BE2C (cell line): ENCODE measurements around the gene NCOA5.

Experiments
- DNase-seq: peaks from one replicate; pipeline ENCODE4 v3.0.0-alpha.2; 2020
- H3K27me3 ChIP-seq: fragments of 250-450 bp; sonication (Bioruptor Pico); 2 replicates; pipeline ENCODE4 v1.5.1; 2020; ENCODE audit warnings: mild to moderate bottlenecking
- H3K36me3 ChIP-seq: fragments of 250-450 bp; sonication (Bioruptor Pico); 2 replicates; pipeline ENCODE4 v1.5.1; 2020; ENCODE audit warnings: mild to moderate bottlenecking
- H3K4me1 ChIP-seq: fragments of 250-450 bp; sonication (Bioruptor Pico); 2 replicates; pipeline ENCODE4 v1.5.1; 2020
- H3K4me3 ChIP-seq: 2 replicates; pipeline ENCODE4 v1.5.1; 2011; ENCODE audit warnings: low read depth, low read length
- H3K9me3 ChIP-seq: fragments of 250-450 bp; sonication (Bioruptor Pico); 2 replicates; pipeline ENCODE4 v1.5.1; 2020
- TF ChIP-seq, protein P1 (sequence below): IDR thresholded peaks from 2 replicates; pipeline ENCODE4 v1.5.1; 2012; ENCODE audit warnings: mild to moderate bottlenecking, low read depth, low read length

NCOA5 gene

DNA sequence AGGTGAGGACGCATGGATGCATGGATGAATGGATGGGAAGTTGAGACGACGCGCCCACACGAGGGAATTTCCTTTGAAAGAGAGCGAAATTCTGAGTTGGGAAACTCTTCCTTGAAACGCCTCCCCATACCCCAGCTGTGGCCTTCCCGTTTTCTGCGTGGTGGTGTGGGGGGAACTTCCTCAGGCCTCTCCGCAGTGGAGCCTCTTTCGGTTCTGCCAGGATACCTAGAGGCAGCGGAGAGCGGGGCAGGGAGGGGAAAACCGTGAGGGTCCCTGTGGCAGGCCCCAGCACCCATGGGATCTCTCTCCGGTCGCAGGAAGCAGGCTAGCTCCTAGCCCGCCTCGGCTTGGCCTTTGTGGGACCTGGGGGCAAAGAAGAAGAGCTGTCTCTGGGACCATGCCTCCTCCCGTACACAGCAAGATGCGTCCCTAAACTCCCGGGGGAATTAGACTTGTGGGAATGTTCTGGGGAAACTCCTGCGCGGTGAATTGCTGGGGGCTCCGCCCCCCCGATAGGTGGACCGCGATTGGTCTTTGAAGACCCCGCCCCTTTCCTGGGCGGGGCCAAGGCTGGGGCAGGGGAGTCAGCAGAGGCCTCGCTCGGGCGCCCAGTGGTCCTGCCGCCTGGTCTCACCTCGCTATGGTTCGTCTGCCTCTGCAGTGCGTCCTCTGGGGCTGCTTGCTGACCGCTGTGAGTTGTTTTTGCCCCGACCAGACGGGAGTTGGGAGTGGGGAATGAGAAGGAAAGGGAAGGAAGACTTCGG, 28.1 kb upstream of the NCOA5 start, which contains the start of gene CD40:
Gene CD40, plus strand, starts transcription at position 611 of the 764 bp plus-strand sequence. Its CDS starts 30 bp downstream, at position 641.
- peak; percentile 89 for DNase-seq
- peaks cover 5% of the 10 kb centered on the region for H3K4me1 ChIP-seq
- TF ChIP-seq, protein P1, sequence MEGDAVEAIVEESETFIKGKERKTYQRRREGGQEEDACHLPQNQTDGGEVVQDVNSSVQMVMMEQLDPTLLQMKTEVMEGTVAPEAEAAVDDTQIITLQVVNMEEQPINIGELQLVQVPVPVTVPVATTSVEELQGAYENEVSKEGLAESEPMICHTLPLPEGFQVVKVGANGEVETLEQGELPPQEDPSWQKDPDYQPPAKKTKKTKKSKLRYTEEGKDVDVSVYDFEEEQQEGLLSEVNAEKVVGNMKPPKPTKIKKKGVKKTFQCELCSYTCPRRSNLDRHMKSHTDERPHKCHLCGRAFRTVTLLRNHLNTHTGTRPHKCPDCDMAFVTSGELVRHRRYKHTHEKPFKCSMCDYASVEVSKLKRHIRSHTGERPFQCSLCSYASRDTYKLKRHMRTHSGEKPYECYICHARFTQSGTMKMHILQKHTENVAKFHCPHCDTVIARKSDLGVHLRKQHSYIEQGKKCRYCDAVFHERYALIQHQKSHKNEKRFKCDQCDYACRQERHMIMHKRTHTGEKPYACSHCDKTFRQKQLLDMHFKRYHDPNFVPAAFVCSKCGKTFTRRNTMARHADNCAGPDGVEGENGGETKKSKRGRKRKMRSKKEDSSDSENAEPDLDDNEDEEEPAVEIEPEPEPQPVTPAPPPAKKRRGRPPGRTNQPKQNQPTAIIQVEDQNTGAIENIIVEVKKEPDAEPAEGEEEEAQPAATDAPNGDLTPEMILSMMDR = no peak
- peak within 1 kb of the TSS; percentile 19 for H3K4me3 ChIP-seq
- H3K9me3 ChIP-seq = no peaks in the 10 kb centered on the region
- no peaks in the 10 kb centered on the region for H3K36me3 ChIP-seq
- H3K27me3 ChIP-seq = no peaks in the 10 kb centered on the region

DNA sequence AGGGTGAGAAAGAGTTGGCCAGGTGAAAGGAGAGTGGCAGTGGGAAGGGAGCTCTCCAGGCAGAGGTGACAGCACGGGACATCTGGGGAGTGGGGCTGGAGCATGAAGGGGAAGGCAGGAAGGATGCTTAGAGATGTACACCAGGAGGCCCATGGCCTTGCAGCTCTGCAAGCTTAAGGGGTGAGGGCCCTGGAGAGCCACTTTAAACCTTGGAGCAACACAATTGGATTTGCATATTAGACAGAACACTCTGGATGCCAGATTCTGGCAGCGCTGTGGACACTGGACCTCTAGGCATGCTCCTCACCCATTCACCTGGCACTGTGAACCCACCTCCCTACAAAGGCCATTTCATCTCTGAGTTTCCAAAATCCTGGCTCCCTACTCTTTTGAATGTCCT, 24.7 kb upstream of the NCOA5 start:
- TF ChIP-seq, protein P1 = no peak
- no peak for DNase-seq
- H3K4me1 ChIP-seq = peaks cover 8% of the 10 kb centered on the region
- H3K27me3 ChIP-seq = 0 out of 2 replicates have a peak, but pooled peaks cover 4% of the 10 kb centered on the region
- no peak overlapping the region for H3K4me3 ChIP-seq
- H3K9me3 ChIP-seq = no peaks in the 10 kb centered on the region
- H3K36me3 ChIP-seq = no peaks in the 10 kb centered on the region

DNA sequence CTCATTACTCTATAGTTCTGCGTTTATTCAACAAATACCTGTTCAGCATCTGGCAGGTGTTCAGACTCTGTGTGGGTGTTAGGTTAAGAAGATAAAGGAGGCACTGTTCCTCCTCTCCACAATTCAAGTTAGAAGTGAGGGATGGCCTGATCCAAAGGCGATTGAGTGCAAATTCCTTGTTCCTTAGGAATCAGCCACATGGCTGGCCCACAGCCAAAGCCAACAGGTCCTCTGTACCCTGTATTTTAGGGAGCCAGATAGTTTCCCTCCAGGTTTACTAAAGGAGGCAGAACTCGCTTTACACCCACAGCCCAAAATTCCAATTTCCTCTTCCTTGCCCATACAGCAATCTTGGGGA, 23.3 kb upstream of the NCOA5 start:
- Histone ChIP-seq H3K36me3 (no peaks in the 10 kb centered on the region), H3K4me3 (no peak overlapping the region), H3K27me3 (0 out of 2 replicates have a peak, but pooled peaks cover 4% of the 10 kb centered on the region), H3K4me1 (peaks cover 7% of the 10 kb centered on the region), H3K9me3 (no peaks in the 10 kb centered on the region)
- TF ChIP-seq, protein P1 = no peak
- DNase-seq = no peak

DNA sequence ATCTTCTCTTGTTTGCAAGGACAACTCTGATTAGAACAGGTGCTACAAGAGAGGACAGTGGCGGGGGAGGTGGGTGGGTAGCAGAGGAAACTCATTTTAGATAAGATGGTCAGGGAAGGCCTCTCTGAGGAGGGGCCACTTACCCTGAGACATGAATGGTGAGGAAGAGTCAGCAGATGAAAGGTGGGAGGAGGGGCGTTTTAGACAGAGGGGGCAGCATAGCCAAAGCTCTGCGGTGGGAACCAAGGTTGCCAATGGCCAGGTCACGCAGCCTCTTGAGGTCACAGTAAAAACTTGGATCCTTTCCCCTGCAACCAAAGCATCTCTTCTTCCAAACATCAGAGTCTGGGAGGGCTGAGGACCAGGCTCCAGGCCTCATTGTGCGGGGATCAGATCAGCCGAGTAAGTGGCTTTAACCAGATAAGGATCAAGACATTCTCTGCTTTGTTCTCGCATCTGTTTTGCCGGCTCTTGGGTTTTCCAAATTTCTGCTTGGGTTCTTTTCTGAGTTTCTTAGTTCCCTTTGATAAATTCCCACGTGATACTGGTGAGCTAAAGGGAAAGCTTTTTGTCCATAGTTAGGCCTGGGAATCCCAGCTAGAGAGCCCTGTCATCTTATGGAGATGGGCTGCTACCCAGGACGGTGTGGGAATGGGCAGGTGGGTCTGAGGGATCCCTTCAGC, 22.8 kb upstream of the NCOA5 start:
- TF ChIP-seq, protein P1 = no peak
- no peak overlapping the region for H3K4me3 ChIP-seq
- H3K4me1 ChIP-seq = peaks cover 3% of the 10 kb centered on the region
- H3K9me3 ChIP-seq = no peaks in the 10 kb centered on the region
- no peaks in the 10 kb centered on the region for H3K36me3 ChIP-seq
- DNase-seq = no peak
- 0 out of 2 replicates have a peak, but pooled peaks cover 4% of the 10 kb centered on the region for H3K27me3 ChIP-seq

DNA sequence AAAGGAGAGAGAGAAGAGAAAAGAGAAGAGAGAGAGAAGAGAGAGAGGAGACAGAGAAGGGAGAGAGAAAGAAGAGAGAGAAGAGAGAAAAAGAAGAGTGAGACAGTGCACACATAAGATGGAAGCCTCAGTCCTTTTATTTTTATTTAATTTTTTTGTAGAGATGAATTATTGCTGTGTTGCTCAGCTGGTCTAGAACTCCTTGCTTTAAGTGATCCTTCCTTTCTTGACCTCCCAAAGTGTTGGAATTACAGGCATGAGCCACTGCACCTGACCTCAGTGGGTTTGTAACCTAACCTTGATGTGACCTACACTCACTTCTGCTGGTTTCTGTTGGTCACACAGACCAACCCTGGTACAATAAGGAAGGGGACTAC, 22.1 kb upstream of the NCOA5 start:
- DNase-seq = no peak
- no peaks in the 10 kb centered on the region for H3K36me3 ChIP-seq
- 0 out of 2 replicates have a peak, but pooled peaks cover 4% of the 10 kb centered on the region for H3K27me3 ChIP-seq
- no peak overlapping the region for H3K4me3 ChIP-seq
- peaks cover 3% of the 10 kb centered on the region for H3K4me1 ChIP-seq
- H3K9me3 ChIP-seq = no peaks in the 10 kb centered on the region
- TF ChIP-seq, protein P1 = no peak
